ENCODE data around the gene CRCP. TPM values are rescaled to one million over a fixed set of nuclear protein-coding genes. Genes with fewer than 3 reads are reported as not detected.

Gene CRCP
- total and polyA plus RNA-seq, 4 donors = 13.0 to 52.6 (median 18.4) TPM

GRCh38 chr7:66138994-66139752, 24.5 kb downstream of the CRCP start (continued):
- TF ChIP-seq ZBTB33 (IDR thresholded peaks at IDR 0.05) (no peak), ATF3 (IDR thresholded peaks at IDR 0.05) (no peak)

GRCh38 chr7:66140924-66141323, 26.3 kb downstream of the CRCP start:
- no peak for DNase-seq (ENCODE audit: low spot score)
- 22% methylated on average over 4 of the region's 4 CpGs for WGBS
- H3K9ac ChIP-seq (ENCODE audit: low read depth in 1 of 2, low read length in 2 of 2) = peak overlapping the region in 1 of 2 donors; percentile 36
- H3K4me1 ChIP-seq (ENCODE audit: control insufficient read depth in 4 of 4, insufficient read depth in 4 of 4, low read length in 3 of 4) = peaks cover 10 to 34% (median 23%) of the 10 kb centered on the region in 4 donors
- H3K36me3 ChIP-seq (ENCODE audit: control insufficient read depth in 4 of 4, insufficient read depth in 3 of 4, low read depth in 1 of 4, low read length in 3 of 4) = peaks cover 2 to 19% (median 11%) of the 10 kb centered on the region in 4 donors
- no peaks in the 10 kb centered on the region for H3K27me3 ChIP-seq (ENCODE audit: control insufficient read depth in 4 of 4, insufficient read depth in 4 of 4, low read length in 3 of 4)
- H3K4me3 ChIP-seq (ENCODE audit: low read depth in 1 of 3, low read length in 3 of 3) = no peak overlapping the region
- H3K9me3 ChIP-seq (ENCODE audit: control insufficient read depth in 4 of 4, low read length in 3 of 4) = no peaks in the 10 kb centered on the region
- no peak for TF ChIP-seq FOXA2 (IDR thresholded peaks at IDR 0.05)
- peak; percentile 26 for TF ChIP-seq NR2F2 (IDR thresholded peaks at IDR 0.05)
- no peak for TF ChIP-seq HNF4G (IDR thresholded peaks at IDR 0.05)
- TF ChIP-seq FOXA1 (IDR thresholded peaks at IDR 0.05) = no peak
- no peak for TF ChIP-seq GABPA (IDR thresholded peaks at IDR 0.05 in 1 of 2, conservative IDR thresholded peaks at IDR 0.05 in 1 of 2)
- peak; percentile 67 for TF ChIP-seq CTCF (IDR thresholded peaks at IDR 0.05; ENCODE audit: low read depth, low read length, missing input control)
- no peak for TF ChIP-seq JUND (IDR thresholded peaks at IDR 0.05)
- no peak for TF ChIP-seq YY1 (IDR thresholded peaks at IDR 0.05)
- no peak for TF ChIP-seq MAX (IDR thresholded peaks at IDR 0.05)
- TF ChIP-seq RXRA (IDR thresholded peaks at IDR 0.05) = no peak
- peak; percentile 9 for TF ChIP-seq SP1 (IDR thresholded peaks at IDR 0.05)
- no peak for TF ChIP-seq HNF4A (conservative IDR thresholded peaks at IDR 0.05)
- no peak for TF ChIP-seq TAF1 (conservative IDR thresholded peaks at IDR 0.05)
- TF ChIP-seq EGR1 (IDR thresholded peaks at IDR 0.05; ENCODE audit: low read depth in 2 of 2) = no peak
- no peak for TF ChIP-seq ATF3 (IDR thresholded peaks at IDR 0.05)
- TF ChIP-seq RAD21 (IDR thresholded peaks at IDR 0.05) = peak; percentile 91 to 93
- peak overlapping the region; percentile 93 to 97 for H3K27ac ChIP-seq (ENCODE audit: low read depth in 1 of 2, low read length in 2 of 2)

All from liver (tissue), 9 donors.